GM13977 (cell line): ENCODE data around the gene TAS1R3.

Experiments used
- DNase-seq: peaks from one replicate; pipeline ENCODE4 v3.0.0; 2012; ENCODE audit warnings: low spot score
- in situ Hi-C: fragments of 300-500 bp; cut with MboI; formaldehyde crosslinking; loops from one replicate; pipeline ENCODE4 v1.12.0; 2022; ENCODE audit warnings: low sequenced_read_pairs, low pct_unique_long_range_greater_than_20kb, mixed read lengths, inconsistent platforms; ENCODE audit not compliant: unreplicated experiment
- TF ChIP-seq, protein P1 (sequence below): IDR thresholded peaks from 2 replicates; pipeline ENCODE4 v1.5.1; 2012; ENCODE audit warnings: mild to moderate bottlenecking, control low read depth; ENCODE audit not compliant: insufficient read depth; ENCODE audit errors: extremely low read depth, missing control alignments

TAS1R3 gene

DNA sequence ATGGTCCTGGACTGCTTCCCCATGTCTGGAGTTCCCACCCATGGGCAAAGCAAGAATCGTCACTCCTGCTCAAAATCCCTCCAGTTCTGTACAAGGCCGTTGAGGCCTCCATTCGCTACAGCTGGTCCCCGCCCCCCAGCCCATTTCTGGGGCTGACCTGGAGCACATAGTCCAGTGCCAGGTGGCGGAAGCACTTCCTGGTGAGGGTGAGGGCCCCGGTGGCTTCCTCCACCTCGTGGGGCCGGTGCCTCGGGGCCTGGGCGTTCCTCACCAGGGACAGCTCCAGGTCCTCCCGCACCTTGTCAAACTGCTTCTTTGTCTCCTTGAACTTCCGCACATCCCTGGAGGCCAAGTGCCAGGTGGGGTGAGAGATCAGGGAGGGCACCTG lies 30.7 kb upstream of the TAS1R3 start:
- DNase-seq: no peak
- in situ Hi-C loops: no loop called here
- TF ChIP-seq, protein P1, sequence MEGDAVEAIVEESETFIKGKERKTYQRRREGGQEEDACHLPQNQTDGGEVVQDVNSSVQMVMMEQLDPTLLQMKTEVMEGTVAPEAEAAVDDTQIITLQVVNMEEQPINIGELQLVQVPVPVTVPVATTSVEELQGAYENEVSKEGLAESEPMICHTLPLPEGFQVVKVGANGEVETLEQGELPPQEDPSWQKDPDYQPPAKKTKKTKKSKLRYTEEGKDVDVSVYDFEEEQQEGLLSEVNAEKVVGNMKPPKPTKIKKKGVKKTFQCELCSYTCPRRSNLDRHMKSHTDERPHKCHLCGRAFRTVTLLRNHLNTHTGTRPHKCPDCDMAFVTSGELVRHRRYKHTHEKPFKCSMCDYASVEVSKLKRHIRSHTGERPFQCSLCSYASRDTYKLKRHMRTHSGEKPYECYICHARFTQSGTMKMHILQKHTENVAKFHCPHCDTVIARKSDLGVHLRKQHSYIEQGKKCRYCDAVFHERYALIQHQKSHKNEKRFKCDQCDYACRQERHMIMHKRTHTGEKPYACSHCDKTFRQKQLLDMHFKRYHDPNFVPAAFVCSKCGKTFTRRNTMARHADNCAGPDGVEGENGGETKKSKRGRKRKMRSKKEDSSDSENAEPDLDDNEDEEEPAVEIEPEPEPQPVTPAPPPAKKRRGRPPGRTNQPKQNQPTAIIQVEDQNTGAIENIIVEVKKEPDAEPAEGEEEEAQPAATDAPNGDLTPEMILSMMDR: no peak

DNA sequence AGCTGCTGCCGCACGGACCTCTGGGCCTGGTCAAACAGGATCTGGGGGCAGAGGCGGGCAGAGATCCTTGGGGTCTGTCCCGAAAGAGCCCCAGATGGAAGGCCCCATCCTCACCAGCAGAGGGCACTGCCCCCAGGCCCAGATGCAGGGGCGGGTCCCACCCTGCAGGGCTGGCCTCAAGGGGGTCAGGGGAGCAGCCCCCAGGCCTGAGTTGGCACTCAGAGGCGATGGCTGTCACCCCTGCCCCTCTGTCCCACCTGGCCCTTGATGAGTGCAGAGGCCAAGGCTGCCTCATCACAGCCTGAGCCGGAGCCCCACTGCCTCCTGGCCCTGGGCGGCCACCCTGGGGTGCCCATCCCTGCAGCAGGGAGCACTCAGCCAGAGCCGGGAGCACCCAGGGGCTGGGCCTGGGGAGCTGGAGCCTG lies 29.1 kb upstream of the TAS1R3 start:
- TF ChIP-seq, protein P1: peak; percentile 57
- in situ Hi-C loops: no loop called here
- no peak for DNase-seq

DNA sequence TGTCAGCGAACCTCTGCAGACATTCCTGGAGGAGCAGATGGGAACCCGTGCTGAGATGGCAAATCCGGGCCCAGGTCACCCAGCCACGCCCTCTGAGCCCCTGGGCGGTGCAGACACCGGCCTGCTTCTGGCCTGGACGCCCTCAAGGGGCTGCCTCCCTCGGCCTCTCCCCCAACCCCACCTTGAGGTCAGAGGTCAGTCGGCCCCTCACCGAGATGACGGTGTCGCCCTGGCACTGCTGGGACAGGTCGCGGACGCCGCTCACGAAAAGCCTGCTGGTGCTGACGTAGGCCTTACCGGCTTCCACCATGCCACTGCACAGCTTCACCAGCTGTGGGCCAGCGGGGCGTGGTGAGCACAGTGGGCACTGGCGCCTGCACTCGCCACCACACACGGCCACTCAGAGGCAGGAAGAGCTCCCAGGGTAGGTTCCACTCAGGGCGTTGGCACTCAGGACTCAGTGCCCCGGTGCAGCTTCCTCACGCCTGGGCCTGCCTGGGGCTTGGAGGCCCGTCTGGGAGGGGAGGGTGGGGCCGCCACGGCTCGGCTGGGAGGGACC lies 28.1 kb upstream of the TAS1R3 start:
- DNase-seq: no peak
- in situ Hi-C loops: no loop called here
- TF ChIP-seq, protein P1: no peak

DNA sequence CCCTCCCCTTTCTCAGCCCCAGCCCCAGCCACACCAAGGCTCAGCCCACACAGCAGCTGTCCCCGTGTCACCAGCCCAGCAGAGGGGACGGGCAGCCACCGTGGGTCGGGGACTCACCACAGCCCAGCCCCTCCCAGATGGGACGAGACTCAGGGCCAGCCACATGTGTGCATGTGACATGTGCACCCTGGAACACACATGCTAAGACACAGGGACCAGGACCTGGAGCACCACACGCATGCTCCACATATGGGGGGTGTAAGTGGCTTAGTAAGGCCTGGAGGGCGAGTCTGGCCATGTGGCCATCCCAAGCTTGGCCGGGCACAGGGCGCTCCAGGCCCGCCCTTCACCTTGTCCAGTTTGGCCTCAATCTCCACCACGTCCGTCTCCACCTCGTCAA lies 27.3 kb upstream of the TAS1R3 start:
- no peak for DNase-seq
- in situ Hi-C loops: no loop called here
- TF ChIP-seq, protein P1: no peak

DNA sequence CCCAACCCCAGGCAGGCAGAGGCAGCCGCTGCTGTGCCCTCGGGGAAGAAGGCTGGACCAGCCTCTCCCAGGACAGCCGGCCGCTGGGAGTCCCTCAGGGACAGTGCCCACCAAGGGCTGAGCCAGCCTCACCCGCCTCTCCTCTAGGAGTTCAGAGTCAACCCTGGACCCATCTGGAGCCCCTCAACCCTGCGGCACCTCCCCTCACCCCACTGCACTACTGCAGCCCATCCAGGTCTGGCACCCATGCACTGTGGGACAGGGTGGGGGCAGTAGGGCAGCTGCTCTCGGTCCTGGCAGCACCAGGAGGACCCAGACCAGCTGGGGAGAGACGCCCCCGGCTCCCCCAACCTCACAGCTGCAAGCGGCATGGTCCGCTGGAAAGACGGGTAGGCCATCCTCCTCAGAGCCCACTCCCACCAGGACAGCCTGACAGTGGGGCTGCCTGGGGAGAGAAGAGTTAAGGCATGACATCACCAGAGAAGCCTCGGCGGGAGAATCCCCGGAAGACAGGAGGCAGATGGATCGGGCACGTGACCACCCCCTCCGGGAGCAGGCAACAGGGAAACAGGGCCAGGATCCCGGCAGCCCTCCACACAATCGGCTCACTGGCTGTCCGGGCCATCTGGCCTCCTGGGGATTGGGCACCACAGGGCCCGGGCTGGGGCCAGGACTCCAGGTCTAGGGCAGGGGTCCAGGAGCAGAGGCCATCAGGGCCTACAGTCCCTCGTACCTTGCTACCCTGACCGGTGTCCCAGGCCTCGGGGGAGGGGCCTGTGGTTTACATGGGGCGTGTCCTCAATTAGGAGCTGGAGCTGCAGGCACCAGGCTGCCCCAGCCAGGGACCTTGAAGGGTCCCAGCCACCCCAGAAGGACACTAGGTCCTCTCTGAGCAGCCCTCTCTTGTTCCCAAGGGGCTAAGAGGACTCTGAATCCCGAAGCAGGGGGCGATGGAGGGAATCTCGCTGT lies 26.5 kb upstream of the TAS1R3 start:
- TF ChIP-seq, protein P1: no peak
- in situ Hi-C loops: no loop called here
- no peak for DNase-seq

DNA sequence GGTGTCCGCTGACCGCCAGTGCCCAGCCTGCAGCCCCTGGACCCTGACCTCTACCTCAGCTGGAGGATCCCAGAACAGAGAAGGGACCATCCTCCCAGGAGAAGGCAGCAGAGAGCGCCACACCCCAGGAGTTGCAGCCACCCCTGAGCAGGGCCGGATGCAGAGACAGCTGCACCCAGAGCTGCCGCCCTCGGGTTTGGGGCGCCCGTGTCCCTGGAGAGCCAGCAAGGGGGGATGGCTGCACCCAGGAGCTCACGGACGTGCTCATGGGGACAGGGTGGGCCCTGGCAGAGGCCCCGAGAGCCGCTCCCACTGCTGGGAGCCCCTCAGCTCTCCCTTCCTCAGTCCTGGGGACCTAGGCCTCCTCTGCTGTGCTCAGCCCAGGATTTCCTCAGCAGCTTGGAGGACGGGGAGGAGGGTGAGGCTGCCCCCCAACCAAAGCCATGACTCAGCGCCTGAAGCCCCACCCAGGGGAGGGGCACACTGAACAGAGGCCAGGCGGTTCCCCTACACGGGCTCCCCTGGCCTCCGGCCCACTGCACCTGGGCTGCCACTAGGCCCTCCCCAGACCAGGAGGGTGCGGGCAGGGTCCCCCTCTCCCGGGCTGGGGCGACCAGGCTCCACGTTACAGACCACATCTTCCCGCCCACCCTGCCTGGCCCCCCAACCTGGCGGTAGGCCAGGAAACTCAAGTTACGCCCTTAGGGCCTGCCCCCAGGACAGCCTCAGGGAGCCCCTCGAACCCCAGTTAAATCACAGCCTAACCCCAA lies 25.6 kb upstream of the TAS1R3 start:
- peak; percentile 85 for DNase-seq
- in situ Hi-C loops: no loop called here

More for the DNA sequence above, 25.6 kb upstream of the TAS1R3 start:
- TF ChIP-seq, protein P1: peak; percentile 21
